ENCODE data around the gene ADGRL3. TPM values are rescaled to one million over a fixed set of nuclear protein-coding genes. Genes with fewer than 3 reads are reported as not detected.
A peak's percentile ranks its signal among the peaks of the same experiment; 100 is the strongest.

The ADGRL3 gene
- total RNA-seq, 1 donor from 2014 or later, result 101 TPM

DNA sequence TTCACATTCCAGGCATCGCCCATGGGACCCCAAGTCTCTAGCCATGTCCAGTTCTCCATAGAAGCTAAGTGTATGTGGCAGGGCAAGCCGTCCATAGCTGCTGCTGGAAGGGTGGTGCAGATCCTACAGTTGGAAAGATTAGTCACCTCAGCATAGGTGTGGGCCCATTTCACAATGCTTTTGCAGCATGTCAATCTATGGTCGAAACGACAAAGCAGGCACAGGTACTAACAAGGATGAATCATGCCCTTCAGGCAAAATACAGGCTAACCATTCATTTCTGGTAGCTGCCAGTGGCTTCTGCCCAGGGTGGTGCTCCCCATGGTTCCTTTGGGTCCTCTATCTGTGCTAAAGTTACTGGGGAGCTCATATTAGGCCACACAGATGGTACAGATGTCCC, 225.2 kb downstream of the ADGRL3 start:
- DNase-seq (ENCODE audit: low spot score), result no peak

DNA sequence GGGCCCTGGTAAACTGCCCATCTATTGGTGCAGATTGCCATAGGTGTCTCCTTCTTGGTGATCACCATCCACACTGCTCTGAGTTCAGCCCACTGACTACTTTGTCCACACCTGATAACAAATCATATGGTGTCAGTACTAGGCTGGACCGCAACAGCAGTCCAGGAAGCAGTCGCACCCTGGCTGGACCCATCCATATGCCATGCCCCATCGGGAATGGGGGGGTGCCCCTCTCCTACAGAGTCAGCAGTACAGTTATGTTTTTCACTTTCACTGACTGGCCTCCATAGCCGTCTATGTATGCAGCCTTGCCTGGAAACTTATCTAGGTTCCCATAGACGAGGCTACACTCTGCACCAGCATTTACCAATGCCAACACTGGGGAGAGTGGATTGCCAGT, 226.1 kb downstream of the ADGRL3 start:
- DNase-seq (ENCODE audit: low spot score), result no peak

DNA sequence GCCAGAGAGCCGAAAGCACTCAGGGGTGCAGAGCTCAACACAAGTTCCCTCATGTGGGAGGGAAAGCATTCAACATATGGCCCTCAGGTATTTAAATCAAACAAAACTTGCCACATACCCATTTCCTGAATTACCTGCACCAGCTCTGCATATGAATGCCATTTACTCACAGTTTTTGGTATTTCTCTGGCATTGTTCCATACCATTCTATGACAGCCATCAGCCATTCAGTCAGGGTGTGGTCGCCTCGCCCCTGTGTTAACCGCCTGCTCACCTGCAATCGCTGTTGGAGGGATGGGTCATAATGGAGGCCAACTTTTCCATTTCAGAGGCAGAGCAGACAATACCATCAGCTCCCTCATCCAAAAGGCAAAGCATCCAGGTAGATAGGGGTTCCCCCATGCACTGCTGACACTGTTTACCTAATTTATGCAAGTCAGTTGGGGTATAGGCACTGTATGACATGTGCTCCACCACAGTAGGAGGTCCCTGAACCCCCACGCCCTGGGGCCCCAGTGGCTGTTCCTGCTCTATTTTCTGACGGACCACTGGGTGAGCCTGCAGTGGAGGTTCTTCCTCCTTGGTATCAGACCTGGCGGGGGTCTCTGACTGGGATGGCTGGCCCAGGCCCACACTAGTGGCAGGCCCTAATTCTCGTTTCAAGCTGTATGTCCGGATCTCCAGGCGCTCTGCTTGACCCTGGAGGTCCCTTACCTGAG, 227.1 kb downstream of the ADGRL3 start:
- no peak for DNase-seq (ENCODE audit: low spot score)

DNA sequence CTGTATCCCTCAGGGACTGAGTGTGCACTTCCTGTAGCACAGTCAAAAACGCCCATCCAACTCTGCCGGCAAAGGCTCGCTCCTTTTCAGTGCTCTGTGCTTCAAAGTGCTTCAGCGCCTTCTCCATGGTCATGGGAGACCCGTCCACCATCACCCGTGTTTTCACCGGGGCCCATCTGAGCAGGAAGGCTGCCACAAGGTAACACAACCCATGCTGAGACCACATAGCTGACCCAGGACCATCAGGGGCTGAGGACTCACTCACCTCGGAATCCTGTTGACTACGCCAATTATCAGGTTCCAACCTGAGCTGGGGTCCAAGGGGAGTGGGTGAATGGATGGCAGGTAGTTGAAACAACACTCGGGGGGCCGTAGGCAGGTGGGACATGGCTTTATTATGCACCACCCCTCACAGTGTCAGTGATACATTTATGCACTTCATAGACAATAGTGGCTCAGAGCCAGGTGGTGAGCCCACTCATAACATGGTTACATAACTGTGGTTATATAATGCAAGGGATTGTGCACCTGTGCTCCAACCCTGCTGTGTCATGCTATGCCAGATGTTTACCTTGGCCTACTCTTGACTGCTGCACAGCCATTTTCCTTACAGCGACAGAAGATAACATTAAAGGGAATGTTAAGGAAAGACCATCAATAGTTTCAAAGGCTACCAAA, 227.8 kb downstream of the ADGRL3 start:
- no peak for DNase-seq (ENCODE audit: low spot score)

DNA sequence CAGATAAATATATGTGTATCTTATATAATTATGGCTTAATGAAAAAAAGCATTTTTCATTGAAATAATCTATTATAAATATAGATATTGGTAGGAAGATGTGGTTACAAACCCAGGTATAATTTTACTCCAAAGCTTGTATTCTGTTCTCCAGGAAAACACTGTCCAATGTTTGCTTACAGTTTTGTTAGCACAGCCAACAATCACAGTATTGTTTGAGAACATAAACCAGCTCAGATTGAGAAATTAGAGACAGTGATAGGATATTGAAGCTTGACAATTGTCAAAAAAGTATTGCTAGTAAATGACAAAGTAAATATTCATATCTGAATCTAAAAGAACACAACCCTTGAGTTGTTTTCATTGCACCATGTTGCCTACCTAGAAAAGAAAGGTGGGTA, 228.8 kb downstream of the ADGRL3 start:
- DNase-seq (ENCODE audit: low spot score), result no peak

DNA sequence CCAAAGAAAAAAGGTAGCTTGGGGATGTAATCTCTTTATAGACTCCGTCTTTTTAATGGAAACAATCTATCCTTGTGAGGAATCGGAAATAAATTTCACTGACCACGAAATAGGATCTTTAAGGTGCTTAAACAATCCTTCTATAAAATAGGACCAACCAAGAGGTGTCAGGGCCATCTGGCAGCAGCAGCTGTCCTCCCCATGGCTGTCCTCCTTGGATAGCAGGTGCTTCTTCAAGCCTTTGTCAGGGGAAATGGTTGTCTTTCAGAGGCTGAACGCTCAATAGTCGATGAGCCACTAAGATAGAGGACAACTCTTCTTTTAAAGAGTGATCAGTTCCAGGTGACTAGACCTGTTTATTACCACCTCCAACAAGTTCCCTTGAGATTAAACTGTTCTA, 231.0 kb downstream of the ADGRL3 start:
- DNase-seq (ENCODE audit: low spot score), result no peak

DNA sequence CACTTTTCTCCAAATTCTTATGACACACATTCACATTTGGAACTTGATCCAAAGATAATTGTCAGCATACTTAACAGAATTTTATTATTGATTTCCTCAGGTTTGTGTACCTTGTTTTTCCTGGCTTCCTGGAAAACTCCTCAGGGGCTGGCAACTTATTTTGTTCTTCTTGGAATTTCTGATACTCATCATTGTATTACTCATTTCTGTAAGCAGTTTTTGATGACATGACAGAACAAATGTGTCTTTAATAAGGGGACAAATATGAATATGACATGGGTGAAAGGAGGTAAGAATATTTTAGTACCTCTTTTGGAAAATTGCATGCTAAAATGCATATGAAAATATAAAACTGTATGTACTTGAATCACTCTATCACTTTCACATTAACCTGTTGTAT, 237.8 kb downstream of the ADGRL3 start:
- no peak for DNase-seq (ENCODE audit: low spot score)

DNA sequence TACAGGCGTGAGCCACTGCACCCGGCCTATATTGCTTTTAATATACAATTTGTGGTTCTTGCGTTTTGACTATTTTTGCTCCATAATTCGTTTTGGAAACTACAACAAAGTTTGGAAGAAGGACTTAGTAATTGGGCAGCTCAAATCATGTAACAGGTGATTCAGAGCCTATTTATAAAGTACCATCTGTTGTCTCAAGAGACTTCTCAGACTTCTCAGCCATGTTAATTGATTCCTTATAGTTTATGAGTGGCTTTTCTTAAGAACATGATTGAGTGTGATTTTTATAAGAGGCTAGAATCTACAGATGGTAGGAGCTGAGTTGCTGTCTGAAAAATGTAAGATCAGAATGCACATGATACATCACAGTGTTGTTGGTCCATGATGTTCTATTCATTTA, 240.2 kb downstream of the ADGRL3 start:
- no peak for DNase-seq (ENCODE audit: low spot score)

DNA sequence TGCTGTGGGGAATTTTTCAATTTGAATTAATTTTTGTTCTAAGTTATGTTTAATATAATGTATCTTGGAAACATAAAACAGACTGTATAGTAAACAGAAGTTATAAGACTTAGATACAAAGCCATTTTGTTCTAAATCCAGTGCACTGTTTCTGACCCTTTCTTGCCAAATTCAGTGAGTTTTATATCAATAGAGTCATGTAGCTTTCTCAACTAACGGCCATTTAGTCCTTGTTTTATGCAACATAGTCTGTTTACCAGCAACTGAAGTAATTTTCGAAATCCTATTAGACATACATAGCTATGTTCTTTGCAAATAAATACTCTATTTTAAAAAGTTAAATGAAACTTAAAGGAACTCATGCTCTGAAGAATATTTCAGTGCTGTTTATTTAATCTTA, 242.8 kb downstream of the ADGRL3 start:
- DNase-seq (ENCODE audit: low spot score), result no peak

DNA sequence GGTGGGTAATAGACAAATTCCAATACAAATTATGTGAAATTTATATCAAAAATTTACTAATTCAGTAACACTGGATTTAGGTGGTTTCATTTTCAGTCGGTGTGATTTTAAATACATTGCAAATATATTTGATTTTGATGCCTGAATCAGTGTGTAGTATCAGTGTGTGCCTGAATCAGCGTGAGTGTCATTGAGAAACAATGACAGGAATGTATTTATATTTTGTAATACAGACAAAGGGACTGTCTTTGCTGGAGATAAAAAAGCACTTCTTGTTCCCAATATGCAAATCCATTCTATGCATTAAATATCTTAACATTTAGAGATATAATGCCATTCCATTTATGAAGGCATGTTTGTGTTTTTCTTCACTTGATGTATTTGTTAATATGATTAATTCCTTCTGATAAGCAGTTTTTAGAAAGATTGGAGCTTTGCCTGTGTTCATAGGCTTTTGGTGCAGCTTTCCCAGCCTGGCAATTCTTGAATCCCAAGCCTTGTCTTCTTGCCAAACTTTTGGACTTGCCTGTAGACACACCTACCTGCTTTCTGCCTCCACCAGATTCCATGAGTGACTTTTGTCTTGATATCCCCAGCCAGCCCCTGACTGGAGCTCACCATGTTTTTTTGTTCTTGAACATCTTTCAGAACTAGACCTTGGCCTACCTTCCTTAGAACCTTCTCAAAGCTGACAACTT, 243.8 kb downstream of the ADGRL3 start:
- DNase-seq (ENCODE audit: low spot score), result no peak

DNA sequence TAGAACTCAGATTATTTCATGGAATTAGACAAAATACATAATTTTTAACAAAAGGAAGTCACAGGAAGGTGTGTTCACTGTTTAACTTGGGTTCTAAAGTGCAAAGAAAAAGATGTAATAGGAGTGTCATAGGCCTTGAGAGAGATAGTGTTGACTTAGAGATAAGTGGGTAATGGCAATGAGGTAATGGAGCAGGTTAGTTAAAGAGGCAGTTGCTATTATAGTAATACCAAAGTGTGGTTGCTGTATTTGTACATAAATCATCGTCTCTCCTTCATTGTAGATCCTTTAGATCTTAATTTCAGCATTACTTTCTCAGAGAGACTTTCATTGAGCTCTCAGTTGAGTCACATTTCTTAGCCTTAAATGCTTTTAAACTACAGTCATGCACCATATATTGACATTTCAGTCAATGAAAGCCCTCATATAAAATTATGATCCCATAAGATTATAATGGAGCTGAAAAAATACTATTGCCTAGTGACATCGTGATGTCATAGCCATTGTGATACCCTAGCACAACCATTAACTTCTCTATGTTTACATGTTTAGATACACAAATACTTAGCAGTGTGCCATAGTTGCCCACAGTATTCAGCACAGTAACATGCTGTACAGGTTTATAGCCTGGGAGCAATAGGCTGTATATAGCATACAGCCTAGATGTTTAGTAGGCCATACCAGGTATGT, 245.4 kb downstream of the ADGRL3 start:
- DNase-seq (ENCODE audit: low spot score), result no peak

DNA sequence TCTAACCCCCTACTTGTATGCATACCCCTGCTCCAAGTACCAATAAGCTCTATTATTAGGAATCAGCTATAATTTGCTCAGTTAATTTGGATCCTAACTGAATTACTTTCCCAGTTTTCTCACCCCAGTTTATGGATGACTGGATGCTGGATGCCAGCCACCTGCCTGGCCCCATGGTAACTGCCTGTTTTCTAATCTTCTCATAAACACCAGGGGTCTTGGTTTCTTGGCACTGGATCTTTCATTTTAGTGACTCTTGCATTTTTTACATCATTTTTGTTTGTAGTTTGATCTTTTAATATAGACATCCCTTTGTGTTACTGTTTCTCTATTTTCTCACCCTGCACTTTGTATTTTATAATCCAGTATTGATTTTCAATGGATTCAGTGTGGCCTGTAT, 246.8 kb downstream of the ADGRL3 start:
- DNase-seq (ENCODE audit: low spot score), result no peak

DNA sequence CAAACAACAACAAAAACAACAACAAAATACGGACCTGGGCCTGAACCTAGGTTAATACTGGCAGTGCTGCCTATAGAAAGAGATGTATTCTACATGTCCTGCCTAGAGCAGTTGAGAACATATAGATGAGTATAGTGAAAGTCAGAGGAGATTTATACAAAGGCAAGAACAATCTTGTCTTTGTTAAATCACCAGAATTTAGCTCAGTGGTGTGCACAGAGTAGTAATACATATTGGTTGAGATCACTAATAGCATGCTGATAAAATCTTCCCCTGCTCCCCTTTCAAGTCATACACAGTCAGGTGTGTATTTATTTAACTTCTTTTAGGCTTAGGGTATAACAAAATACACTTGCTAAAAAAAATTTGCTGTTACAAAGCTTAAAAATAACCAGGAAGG, 247.8 kb downstream of the ADGRL3 start:
- DNase-seq (ENCODE audit: low spot score), result peak; percentile 29

DNA sequence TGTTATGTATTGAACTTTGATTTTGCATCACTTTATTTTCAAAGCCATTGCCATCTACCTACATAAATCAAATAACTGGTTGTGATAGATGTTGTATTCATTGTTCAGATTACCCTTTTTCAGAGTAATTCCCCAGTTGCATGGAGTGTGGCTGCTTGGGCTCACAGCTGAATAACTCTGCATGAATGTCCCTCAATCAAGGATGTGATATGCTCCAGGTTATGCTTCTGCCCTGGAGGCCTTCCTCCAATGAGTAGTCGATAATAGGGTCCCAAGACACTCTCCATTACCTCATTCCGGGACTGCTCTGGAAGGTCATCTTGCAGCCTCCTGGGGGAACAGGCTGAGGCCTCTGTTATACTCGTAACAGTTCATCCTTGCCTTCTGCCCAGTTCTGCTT, 251.8 kb downstream of the ADGRL3 start:
- no peak for DNase-seq (ENCODE audit: low spot score)

DNA sequence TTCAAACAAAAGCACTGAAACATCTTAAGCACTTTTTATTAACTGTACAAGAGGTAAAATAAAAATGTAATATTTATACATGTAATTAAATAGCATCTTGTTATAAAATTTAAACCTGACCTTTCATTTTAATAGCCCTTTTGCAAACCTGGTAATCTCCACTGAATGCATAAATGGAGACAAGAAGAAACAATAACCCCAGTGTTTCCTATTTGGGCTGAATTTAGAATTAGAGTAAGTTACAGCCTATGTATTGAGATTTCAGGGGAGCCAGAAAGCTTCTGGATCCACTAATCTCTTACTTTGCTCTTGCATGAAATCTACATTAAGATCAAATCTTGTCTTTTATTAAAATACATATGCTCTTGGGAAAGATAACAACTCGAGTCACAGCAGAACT, 261.8 kb downstream of the ADGRL3 start:
- no peak for DNase-seq (ENCODE audit: low spot score)

DNA sequence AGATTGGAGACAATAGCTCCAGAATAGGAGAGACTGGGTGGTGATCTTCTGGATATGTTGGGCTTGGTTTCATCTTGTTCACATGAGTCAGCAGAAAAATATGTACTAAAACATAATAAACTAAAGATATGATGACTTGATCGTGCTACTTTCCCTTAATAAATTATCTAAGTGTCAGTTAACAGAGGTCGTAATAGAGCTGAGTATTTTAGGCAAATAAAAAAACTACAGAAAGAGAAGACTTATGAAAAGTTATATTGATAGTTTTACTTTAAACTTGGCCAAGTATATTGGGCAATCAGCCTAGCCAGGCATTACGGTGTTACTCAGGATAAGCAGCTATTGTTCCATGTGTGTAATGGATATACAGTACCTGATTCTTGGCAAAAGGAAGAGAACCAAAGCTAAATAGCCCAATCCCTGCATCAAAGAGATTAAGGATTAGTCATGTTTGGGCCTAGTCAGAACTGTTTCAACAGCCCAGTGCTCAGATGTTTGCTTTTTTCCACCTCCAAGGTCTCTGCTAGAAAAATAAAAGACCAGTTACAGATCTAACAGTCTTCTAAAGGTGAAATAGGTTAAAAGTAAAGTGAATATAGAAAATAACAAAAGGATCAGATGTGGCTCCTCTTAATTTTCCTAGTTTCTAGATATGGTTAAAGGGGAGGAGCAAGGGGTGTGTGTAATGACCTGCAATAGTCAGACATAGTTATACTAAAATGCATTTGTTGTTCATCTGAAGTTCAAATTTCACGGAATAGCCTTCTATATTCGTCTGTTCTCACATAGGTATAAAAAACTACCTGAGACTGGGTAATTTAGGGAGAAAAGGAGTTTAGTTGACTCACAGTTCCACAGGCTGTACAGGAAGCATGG, 262.6 kb downstream of the ADGRL3 start:
- peak; percentile 28 for DNase-seq (ENCODE audit: low spot score)

DNA sequence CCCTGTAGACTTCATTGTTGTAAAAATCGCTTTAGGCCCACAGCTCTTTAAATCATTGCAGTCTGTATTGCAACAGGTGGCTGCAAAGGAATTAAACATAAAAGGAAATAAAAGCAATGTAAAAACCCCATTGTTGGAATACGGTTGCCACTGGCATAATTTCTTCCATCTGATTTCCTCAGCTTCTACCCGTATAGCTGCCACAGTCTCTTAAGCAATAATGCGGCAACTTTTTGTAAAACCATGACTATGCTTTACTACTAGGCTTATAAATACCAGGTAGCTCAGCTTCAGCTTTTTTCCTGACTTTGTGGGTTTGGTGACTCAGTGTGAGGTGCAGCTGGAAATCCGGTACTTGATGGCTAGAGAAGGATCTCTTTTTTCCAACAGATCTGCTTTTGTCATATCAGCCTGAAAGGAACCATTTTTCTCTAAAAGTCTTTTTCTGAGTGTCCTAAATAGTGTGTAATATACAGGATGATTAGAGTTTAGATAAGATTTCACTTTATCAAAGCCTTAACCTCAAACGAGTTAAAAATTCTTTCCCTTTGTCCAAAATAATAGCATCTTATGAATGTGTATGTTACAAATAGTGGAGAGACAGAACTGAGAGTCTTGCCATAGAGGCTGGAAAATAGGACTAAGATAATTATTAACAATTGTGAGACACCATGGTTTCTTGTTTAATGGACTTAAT, 268.0 kb downstream of the ADGRL3 start:
- DNase-seq (ENCODE audit: low spot score), result peak; percentile 21

DNA sequence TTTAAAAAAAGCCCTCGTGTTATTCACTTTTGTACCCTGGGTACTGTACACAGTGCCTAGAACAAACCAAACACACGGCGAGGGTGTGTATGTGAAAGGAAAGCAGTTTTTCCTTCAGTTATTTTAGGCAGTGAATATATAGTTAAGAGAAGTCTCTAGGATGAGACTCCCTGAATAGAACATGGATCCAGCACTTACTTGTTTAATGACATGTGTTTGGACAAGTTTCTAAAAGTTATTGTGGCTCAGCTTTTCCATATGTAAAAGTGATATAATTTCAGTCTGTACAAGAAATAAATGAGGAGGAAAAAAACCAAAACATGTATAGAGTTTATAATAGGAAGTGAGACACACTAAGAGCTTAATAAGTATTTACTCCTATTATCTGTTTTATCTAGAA, 273.2 kb downstream of the ADGRL3 start:
- DNase-seq (ENCODE audit: low spot score), result no peak

DNA sequence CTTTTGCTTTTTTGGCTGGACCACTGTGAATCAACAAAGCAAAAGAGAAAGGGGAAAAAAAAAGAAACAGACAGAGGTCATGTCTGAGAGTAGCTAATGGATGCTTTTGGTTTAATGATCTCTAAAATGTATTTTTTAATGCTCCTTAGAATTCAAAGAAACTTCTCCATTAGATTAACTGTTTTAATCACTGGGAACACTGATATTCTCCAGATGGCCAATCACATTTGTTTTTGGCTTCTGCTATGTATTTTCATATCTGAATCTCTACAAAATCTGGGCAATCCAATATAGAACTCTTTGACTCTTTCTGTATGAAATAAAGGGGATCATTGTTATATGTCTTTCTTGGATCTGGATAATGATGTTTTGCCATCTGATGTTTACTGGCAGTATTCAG, 278.2 kb downstream of the ADGRL3 start:
- no peak for DNase-seq (ENCODE audit: low spot score)

DNA sequence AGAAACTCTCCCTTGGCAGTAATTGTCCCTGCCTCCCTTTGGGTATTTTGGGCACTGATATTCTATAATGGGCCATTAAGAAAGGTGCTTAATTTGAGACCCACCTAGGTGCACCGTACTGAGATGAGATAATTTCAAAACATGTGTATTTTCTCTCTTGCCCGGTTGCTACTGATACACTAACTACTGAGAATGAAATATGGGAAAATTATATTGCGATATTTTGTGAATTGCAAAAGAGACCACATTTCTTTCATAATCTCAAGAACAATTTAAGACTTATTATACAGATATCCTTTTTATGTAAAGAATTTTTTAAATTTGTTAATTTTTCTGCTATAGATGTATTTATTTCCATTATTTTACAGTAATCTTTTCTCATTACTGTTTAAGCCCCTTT, 284.9 kb downstream of the ADGRL3 start:
- DNase-seq (ENCODE audit: low spot score), result no peak

DNA sequence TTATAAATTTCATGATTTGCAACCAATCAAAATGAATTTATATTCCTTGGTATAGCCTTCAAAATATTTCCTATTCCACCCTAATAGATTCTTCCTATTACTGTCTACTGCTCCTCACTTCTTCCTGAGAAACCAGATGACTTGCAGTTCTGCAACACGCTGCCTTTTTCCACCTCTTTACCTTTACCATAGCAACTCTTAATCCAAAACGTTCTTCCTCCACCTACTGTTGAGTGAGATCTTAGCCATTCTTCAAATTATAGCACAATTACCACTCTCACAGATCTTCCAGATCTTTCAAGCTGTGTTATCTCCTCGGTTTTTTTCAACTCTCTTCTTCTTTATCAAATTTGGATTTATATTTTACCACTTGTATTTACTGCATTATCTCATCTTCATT, 289.8 kb downstream of the ADGRL3 start:
- DNase-seq (ENCODE audit: low spot score), result no peak
